GM18951 (cell line): Measurements from ENCODE around the gene PLCL1.

ENCODE experiments used
- POLR2A ChIP-seq: IDR thresholded peaks from 4 replicates; pipeline ENCODE4 v1.6.1; 2011; ENCODE audit warnings: mild to moderate bottlenecking; ENCODE audit not compliant: insufficient read length, insufficient read depth; ENCODE audit errors: extremely low read depth
- in situ Hi-C: fragments of 300-500 bp; cut with MboI; formaldehyde crosslinking; loops from one replicate; pipeline ENCODE4 v1.12.0; 2022; ENCODE audit warnings: low sequenced_read_pairs, mixed read lengths, inconsistent platforms; ENCODE audit not compliant: unreplicated experiment

PLCL1 gene

DNA sequence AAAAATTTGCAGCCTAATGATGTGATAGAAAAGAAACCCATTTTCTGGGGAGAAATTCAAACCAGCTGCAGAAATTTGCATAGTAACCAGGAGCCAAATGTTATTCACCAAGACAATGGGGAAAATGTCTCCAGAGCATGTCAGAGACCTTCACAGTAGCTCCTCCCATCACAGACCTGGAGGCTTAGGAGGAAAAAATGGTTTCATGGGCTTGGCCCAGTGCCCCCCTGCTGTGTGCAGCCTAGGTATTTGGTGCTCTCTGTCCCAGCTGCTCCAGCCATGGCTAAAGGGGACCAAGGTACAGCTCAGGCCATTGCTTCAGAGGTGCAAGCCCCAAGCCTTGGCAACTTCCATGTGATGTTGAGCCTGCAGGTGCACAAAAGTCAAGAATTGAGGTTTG, 352.9 kb downstream of the PLCL1 start:
- in situ Hi-C loops = no loop called here
- no peak for TF ChIP-seq POLR2A

DNA sequence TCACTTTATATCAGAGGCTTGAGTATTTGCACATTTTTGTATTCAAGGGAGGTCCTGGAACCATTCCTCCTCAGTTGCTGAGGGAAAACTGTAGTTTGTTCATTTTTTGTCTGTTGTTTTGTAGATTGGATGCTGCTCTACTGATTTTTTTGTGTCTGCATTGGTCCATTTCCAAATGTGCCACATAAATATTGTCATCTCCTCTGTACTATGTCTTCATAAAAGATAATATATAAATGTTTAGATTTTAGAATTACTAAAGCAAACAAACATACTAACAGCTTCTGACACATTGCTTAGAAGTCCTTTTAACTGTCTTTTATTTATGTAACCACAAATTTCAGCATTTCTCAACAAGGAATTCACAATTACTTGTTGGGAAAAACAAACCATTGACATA, 356.8 kb downstream of the PLCL1 start:
- in situ Hi-C loops = no loop called here
- no peak for TF ChIP-seq POLR2A

DNA sequence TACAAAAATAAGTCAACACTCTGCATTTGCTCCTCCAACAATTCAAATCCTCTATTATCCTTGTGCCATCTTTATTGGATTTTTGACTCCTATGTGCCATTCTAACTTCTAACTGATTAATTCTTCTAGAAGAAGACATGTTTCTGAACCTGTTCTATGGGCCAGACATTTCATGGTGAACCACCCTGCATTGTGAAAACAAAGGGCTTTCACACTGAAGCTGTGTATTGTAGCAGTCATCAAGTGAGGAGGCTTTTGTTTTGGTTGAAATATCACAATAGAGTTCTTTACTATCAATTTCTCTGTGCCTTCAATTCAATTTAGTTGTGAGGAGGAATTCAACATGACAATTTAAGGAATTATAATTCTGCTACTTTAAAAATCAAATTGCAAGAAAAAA, 357.9 kb downstream of the PLCL1 start:
- TF ChIP-seq POLR2A = no peak
- in situ Hi-C loops = no loop called here

DNA sequence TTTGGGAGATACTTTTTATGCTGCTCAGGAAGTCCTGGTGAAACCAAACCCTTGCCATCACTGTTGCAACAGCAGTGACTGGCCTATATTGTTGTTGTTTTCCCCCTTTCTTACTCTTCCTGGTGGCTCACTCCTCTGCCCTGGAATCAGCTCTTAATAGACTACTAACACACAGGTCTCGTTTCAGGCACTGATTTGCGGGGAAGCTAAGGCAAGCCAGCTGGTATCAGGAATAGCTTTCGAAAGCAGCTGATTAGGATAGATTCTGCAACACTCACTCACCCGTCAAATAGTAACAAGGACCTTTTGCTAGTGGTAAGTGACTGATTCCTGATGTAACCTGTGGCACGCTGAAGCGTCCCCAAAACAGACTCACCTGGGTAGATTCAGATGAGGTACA, 360.4 kb downstream of the PLCL1 start:
- no peak for TF ChIP-seq POLR2A
- in situ Hi-C loops = no loop called here

DNA sequence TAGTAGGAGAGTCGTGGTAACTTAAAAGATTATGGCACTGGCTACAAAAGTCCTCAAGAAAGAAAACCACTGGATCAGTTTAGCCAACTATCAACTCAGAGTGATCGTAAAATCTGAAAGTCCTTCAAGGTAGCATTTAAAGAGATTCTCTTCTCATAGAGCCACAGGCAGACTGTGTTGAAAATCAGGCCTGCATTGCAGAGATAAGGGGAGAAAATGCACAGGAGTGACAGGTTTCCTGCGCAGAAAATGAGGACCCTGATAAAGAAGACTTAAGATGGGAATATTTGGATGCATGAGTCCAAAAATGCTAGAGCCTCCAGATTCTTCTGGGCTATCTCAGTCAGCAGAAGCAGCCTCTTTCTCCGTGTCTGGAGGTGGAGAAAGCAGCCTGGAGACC, 360.9 kb downstream of the PLCL1 start:
- no peak for TF ChIP-seq POLR2A
- in situ Hi-C loops = no loop called here

DNA sequence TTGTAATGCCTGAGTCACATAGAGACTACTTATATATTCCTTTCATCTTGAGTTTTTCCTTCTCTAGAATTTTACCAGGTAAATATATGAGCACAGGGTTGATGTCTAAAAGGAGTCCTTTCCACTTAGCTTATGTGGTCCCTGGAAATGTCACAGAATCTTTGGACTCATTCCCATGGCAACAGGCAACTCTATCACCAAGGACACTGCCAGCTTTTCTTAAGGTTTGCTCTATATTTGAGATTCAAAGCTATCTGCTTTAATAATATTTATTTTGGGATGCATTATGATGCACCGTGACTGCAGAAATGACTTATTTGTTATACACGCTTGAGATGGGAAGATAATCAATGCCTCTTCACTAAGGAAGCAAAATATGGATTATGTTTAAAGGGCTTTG, 363.0 kb downstream of the PLCL1 start:
- in situ Hi-C loops = no loop called here
- no peak for TF ChIP-seq POLR2A

DNA sequence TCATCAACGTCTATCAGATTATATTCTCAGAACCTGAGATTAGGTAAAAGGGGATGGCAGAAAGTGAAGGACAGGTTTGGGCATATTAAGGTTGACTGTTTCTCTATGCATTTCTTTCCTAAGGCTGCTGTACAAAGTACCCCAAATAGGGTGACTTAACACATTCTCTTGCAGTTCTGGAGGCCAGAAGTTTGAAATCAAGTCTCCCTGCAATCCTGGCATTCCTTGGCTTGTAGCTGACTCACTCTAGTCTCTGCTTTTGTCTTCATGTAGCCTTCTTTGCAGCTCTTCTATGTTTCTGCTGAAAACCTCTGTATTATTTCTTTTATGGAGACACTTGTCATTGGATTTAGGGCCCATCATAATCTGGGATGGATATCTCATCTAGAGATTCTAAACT, 364.3 kb downstream of the PLCL1 start:
- in situ Hi-C loops = no loop called here
- TF ChIP-seq POLR2A = no peak

DNA sequence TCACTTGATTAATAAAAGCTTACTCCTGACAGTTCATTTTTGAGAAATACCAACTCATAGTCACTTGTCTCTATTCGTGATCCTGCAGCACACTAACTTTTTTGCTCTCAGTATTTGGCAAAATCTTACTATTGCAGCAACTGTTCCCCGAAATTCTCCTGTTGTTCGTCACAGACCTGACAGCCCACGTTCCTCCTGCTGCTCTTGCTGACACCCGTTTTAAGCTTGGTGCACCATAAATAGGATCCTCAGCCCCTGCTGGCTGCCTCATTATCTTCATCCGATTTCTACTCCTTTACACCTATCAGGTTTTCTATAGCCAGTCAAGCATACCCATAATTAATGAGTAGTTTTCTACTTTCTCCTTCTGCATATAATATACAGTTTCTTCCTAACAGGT, 368.8 kb downstream of the PLCL1 start:
- TF ChIP-seq POLR2A = no peak
- in situ Hi-C loops = no loop called here

DNA sequence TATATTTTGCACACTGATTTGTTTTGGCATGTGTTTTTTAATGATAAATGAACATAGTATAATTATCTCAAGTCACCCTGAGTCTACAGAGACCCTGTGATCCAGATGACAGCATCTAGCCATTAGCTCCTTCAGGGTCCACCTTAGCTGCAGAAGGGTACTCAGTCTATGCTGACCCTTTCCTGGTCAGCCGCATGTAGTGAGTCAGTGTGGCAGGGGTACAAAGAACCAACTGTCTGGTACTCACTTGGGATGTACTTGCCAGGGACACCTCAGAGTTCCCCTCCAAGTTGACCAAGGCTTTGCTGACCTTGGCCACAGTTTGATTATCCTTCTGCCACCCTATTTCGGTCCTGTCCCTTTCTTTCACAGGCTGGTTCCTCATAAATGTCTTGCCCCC, 369.5 kb downstream of the PLCL1 start:
- TF ChIP-seq POLR2A = no peak
- in situ Hi-C loops = no loop called here

DNA sequence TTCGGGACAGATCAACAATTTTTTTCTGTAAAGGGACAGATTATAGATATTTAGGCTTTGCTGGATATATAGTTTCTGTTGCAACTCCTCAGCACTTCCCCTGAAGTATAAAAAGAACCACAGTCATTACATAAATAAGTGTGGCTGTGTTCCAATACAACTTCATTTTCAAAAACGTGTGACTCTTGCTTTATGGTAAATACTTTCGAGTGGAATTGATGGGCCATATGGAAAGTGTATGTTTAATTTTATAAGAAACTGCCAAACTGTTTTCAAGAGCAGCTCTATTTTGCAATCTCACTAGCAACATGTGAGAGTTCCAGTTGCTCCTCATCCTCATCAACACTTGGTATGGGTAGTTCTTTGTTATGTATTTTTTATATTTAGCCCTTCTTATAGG, 370.9 kb downstream of the PLCL1 start:
- in situ Hi-C loops = no loop called here
- TF ChIP-seq POLR2A = no peak

DNA sequence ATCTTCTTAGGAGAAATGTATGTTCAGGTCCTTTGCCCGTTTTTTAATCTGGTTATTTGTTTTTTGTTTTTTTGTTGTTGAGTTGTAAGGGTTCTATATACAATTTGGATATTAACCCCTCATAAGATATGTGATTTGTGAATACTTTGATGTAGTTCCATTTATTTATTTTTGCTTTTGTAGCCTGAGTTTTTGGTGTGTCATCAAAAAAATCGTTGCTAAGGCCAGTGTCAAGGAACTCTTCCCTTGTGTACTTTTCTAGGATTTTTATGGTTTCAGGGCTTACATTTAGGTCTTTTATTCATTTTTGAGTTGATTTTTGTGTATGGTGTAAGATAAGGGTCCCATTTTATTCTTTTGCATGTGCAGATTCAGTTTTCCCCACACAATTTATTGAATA, 372.6 kb downstream of the PLCL1 start:
- TF ChIP-seq POLR2A = no peak
- in situ Hi-C loops = no loop called here

DNA sequence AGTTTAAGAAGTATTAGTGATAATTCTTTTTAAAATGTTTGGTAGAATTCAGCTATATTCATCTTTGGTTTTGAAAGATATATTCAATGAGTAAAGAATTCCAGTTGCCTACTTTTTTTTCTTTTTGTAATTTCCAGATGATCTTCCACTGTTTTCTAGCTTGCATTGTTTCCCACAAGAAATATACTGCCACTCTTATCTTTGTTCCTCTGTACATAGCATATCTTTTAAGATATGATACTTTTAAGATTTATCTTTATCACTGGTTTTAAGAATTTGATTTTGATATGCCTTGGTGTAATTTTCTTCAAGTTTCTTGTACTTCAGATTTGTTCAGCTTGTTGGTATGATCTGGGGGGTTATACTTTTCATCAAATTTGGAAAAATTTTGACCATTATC, 374.4 kb downstream of the PLCL1 start:
- no peak for TF ChIP-seq POLR2A
- in situ Hi-C loops = no loop called here

DNA sequence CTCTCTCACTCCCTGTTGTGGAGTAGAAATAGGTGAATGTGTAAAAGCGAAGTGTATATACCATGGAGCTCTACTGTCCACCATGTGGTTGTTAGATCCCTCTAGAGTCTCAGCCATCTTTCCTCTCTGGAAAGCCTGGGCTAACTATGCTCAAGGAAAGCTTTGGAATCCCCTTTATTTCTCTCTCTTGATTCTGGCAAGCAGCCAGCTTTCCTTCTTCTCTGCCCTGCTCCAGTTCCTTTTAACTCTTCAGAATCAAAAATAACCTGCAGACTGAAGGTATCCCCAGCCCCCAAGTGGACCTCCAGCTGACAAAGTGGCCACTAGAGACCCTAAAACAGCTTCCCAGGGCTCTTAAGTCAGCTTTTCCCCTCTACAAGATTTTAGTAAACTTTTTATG, 381.9 kb downstream of the PLCL1 start:
- in situ Hi-C loops = no loop called here
- TF ChIP-seq POLR2A = no peak

DNA sequence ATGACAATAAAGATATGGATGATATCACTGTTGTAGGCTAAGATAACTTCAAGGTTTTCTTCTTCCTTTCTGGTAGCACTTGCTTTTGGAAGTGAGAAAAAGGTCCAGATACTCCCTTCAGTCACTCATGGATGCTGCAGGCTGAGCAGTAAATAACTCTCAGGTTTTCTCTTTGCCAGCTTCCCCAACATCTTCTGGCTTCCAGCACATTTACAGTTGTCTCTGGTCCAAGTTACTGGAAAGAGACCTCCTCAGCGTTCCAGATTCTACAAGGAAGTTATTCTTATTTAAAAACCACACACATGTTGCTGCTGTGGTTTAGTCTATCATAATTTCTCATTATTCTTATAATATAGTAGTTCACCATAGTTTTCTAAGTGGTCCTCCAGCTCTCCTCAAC, 383.4 kb downstream of the PLCL1 start:
- TF ChIP-seq POLR2A = no peak
- in situ Hi-C loops = no loop called here

DNA sequence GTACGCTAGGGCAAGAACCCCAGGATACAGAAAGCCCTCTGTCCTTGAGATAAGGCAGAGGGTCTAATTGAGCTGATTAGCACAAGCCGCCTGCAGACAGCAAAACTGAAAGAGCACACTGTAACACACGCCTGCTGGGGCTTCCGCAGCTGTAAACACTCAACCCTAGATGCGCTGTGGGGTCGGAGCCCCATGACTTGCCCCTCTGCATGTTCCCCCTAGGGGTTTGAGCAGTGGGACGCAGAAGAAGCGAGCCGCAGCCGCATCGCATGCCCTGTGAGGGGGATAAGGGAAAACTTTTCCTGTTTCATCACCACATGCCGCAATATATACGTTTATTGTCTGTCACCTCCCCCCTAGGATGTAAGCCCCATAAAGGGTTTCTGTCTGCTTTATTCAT, 384.6 kb downstream of the PLCL1 start:
- no peak for TF ChIP-seq POLR2A
- in situ Hi-C loops = no loop called here
